Psoas muscle (tissue), 8 donors: ENCODE data around the gene ARMC5. TPM values are rescaled to one million over a fixed set of nuclear protein-coding genes. Genes with fewer than 3 reads are reported as not detected.

ENCODE experiments used
- ATAC-seq, 4 donors: fragments of 200-7000 bp; cut with Tn5 transposase; one replicate each; pipeline ENCODE4 v1.9.1; 2020; ENCODE audit warnings: moderate library complexity in 3 of 4, mild to moderate bottlenecking in 2 of 4
- DNase-seq, 2 donors: peaks; one replicate each; pipeline ENCODE4 v3.0.0-alpha.2; 2020
- H3K27ac ChIP-seq: fragments of 200-600 bp; one replicate; pipeline ENCODE4 v1.8.0; 2022
- H3K27me3 ChIP-seq, 3 donors: fragments of 200-600 bp in 1 of 3; one replicate each; pipeline versions ENCODE4 v1.6.1 to v1.8.0; 2013 to 2022; ENCODE audit warnings: low read length in 2 of 3, mild to moderate bottlenecking in 2 of 3, moderate library complexity in 1 of 3; ENCODE audit not compliant: insufficient read depth in 3 of 3
- H3K36me3 ChIP-seq, 2 donors: fragments of 200-600 bp in 1 of 2; one replicate each; pipeline versions ENCODE4 v1.6.1 to v1.8.0; 2013 to 2022; ENCODE audit warnings: low read depth in 1 of 2, mild to moderate bottlenecking in 1 of 2, moderate library complexity in 1 of 2; ENCODE audit not compliant: insufficient read depth in 1 of 2
- H3K4me1 ChIP-seq: fragments of 200-600 bp; one replicate; pipeline ENCODE4 v1.8.0; 2022
- H3K4me3 ChIP-seq: fragments of 200-600 bp; one replicate; pipeline ENCODE4 v1.8.0; 2022; ENCODE audit warnings: mild to moderate bottlenecking
- H3K9me3 ChIP-seq: fragments of 200-600 bp; one replicate; pipeline ENCODE4 v1.8.0; 2022
- CTCF ChIP-seq: fragments of 200-600 bp; IDR thresholded peaks from one replicate; pipeline ENCODE4 v1.8.0; 2022; ENCODE audit warnings: antibody characterized with exemption
- WGBS, 3 donors: extraction: QIAGEN DNeasy Blood & Tissue Kit; methylation state at CpG; one replicate each; pipeline versions ENCODE4 v1.1.6 to v1.1.7; 2013; 5-methylcytosine and 5-hydroxymethylcytosine counted together
- intact Hi-C, 2 donors: fragments of 100-400 bp; cut with DNase I; formaldehyde crosslinking; loops; one replicate each; pipeline versions ENCODE4 v1.11.0 to v1.14.2; 2022
- polyA plus RNA-seq, 3 donors: library from polyadenylated mRNA; stranded (reverse); fragments of 200-250 nt; gene quantifications; one replicate each; pipeline ENCODE4 v1.2.3, GENCODE V29; 2013
- total RNA-seq, 4 donors: library from RNA; stranded (reverse); fragmentation: NEBNext Ultra II Directional in 2 of 4; extraction: Animal tissue kit (Norgen Biotek cat#: 25700) in 2 of 4; gene quantifications; one replicate each; pipeline versions ENCODE4 v1.2.1 to v1.2.4, GENCODE V29; 2021 to 2023
- donor health status: healthy with polysubstance abuse.
- donor health status: DM: no; HTN: no; CAD: no; lungs with moderate emphysema.
- donor health status: Bipolar disorder and iron deficiency.
- donor health status: healthy.
- donor health status: DM: yes; HTN: yes; CAD: no.
- donor health status: DM: no; HTN: no; CAD: no.
- donor health status: DM: no; HTN: no; CAD: no.
- donor health status: DM: yes; HTN: yes; CAD: no.

ARMC5 gene
- total and polyA plus RNA-seq, 7 donors: 6.5 to 18.7 (median 11.4) TPM

- Histone ChIP-seq H3K27ac (no peak overlapping the region), H3K4me3 (peak overlapping the region; percentile 74), H3K36me3 (peaks cover 8 to 21% of the 10 kb centered on the region in 2 donors), H3K27me3 (peaks cover 0 to 43% (median 21%) of the 10 kb centered on the region in 3 donors), H3K4me1 (peaks cover 20% of the 10 kb centered on the region), H3K9me3 (no peaks in the 10 kb centered on the region)
- 0 to 1% (median 1%) methylated on average over 55 to 60 of the region's 60 CpGs for WGBS, 3 donors
- no peak for TF ChIP-seq CTCF
- DNase-seq (peak; percentile 49 to 64), ATAC-seq (peak; percentile 60 to 74 (median 66))
- intact Hi-C loops: no loop called here
Observed at GRCh38 chr16:31487720-31488467, 28.6 kb downstream of the ARMC5 start.

GRCh38 chr16:31488468-31489297 is 29.4 kb downstream of the ARMC5 start:
- peak; percentile 20 to 44 (median 29) for ATAC-seq
- intact Hi-C loops: no loop called here
- 22 to 26% (median 23%) methylated on average over 68 to 77 of the region's 77 CpGs for WGBS, 3 donors
- TF ChIP-seq CTCF: no peak
- Histone ChIP-seq H3K9me3 (no peaks in the 10 kb centered on the region), H3K4me1 (peaks cover 20% of the 10 kb centered on the region), H3K36me3 (peaks cover 10 to 29% of the 10 kb centered on the region in 2 donors), H3K27me3 (peaks cover 0 to 43% (median 21%) of the 10 kb centered on the region in 3 donors), H3K4me3 (peak overlapping the region; percentile 74), H3K27ac (no peak overlapping the region)
- DNase-seq: peak in 1 of 2 donors; percentile 61

GRCh38 chr16:31489298-31489564 is 29.9 kb downstream of the ARMC5 start:
- intact Hi-C loops: no loop called here
- Histone ChIP-seq H3K4me3 (no peak overlapping the region), H3K4me1 (peaks cover 20% of the 10 kb centered on the region), H3K36me3 (peaks cover 10 to 34% of the 10 kb centered on the region in 2 donors), H3K27me3 (peaks cover 0 to 43% (median 21%) of the 10 kb centered on the region in 3 donors), H3K27ac (no peak overlapping the region), H3K9me3 (no peaks in the 10 kb centered on the region)
- no peak for TF ChIP-seq CTCF
- DNase-seq (no peak), ATAC-seq (peak in 2 of 4 donors; percentile 18 to 26)
- WGBS, 3 donors: 73 to 90% (median 77%) methylated on average over 7 of the region's 7 CpGs

GRCh38 chr16:31489616-31490584 is 30.6 kb downstream of the ARMC5 start:
- no peak for TF ChIP-seq CTCF
- DNase-seq (no peak), ATAC-seq (no peak)
- Histone ChIP-seq H3K9me3 (no peaks in the 10 kb centered on the region), H3K27me3 (peaks cover 0 to 39% (median 18%) of the 10 kb centered on the region in 3 donors), H3K36me3 (peaks cover 10 to 41% of the 10 kb centered on the region in 2 donors), H3K27ac (no peak overlapping the region), H3K4me1 (peaks cover 20% of the 10 kb centered on the region), H3K4me3 (no peak overlapping the region)
- 84 to 89% (median 87%) methylated on average over 22 of the region's 22 CpGs for WGBS, 3 donors
- intact Hi-C loops: no loop called here
